ENCODE data around the gene BCL11B. TPM values are rescaled to one million over a fixed set of nuclear protein-coding genes. Genes with fewer than 3 reads are reported as not detected.

Gene BCL11B
- total RNA-seq, 2 experiments from 2014 or later: not detected

DNA sequence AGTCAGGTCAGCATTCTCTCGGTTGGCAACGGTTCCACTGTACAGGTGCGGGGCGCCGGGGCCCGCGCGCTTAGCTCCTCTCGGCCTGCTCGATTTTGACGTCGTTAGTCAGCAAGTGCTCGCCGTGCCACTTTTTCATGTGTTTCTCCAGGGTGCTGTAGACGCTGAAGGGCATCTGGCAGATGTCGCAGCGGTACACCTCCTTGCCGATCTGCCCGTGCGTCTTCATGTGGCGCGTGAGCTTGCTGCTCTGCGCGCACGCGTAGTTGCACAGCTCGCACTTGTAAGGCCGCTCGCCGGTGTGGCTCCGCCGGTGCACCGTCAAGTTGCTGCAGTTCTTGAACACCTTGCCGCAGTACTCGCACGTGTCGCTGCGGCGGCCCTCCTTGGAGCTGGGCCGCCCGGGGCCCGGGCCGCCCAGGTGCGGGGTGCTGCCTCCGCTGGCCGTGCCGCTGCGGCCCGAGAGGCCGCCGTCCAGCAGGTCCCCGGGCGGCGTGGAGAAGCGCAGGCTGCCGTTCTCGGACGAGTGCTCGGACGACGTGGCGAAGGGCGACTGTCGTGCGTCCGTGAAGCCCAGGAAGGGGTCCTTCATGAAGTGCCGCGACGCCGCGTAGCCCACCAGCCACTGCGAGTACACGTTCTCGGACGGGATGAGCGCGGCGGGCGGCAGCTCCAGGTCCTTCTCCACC is 97.8 kb downstream of the BCL11B start:
- no peak overlapping the region for H2AFZ ChIP-seq (ENCODE audit: low read length)
- POLR2A ChIA-PET: interaction anchor here (0.6 kb wide), 1 partner anchor 49 kb away, joined by 3 read pairs; no protein-coding TSS in a partner anchor
- no peaks in the 10 kb centered on the region for H3K36me3 ChIP-seq (ENCODE audit: insufficient read depth, low read length)
- H3K4me1 ChIP-seq (ENCODE audit: insufficient read depth, low read length, poor library complexity, severe bottlenecking): no peaks in the 10 kb centered on the region
- no peak for TF ChIP-seq EZH2phosphoT487 (IDR thresholded peaks at IDR 0.05; ENCODE audit: borderline replicate concordance, low read depth, low read length)
- TF ChIP-seq, protein P1, sequence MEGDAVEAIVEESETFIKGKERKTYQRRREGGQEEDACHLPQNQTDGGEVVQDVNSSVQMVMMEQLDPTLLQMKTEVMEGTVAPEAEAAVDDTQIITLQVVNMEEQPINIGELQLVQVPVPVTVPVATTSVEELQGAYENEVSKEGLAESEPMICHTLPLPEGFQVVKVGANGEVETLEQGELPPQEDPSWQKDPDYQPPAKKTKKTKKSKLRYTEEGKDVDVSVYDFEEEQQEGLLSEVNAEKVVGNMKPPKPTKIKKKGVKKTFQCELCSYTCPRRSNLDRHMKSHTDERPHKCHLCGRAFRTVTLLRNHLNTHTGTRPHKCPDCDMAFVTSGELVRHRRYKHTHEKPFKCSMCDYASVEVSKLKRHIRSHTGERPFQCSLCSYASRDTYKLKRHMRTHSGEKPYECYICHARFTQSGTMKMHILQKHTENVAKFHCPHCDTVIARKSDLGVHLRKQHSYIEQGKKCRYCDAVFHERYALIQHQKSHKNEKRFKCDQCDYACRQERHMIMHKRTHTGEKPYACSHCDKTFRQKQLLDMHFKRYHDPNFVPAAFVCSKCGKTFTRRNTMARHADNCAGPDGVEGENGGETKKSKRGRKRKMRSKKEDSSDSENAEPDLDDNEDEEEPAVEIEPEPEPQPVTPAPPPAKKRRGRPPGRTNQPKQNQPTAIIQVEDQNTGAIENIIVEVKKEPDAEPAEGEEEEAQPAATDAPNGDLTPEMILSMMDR (conservative IDR thresholded peaks at IDR 0.05; ENCODE audit: low read length): no peak
- intact Hi-C loops (cut with micrococcal nuclease; ENCODE audit: unreplicated experiment): no loop called here
- no peaks in the 10 kb centered on the region for H3K9me2 ChIP-seq (ENCODE audit: insufficient read depth, low read length)
- no peaks in the 10 kb centered on the region for H4K20me1 ChIP-seq (ENCODE audit: insufficient read depth, low read length)
- H3K9me3 ChIP-seq (ENCODE audit: low read length): no peaks in the 10 kb centered on the region
- H3K79me2 ChIP-seq (ENCODE audit: insufficient read depth, low read depth, low read length): no peaks in the 10 kb centered on the region
- DNase-seq (ENCODE audit: low spot score): no peak
- CTCF ChIA-PET (ENCODE audit: unreplicated experiment): no interaction called here
- H3K27ac ChIP-seq (ENCODE audit: low read depth, low read length, poor library complexity, severe bottlenecking): no peak overlapping the region
- no peak overlapping the region for H3K4me2 ChIP-seq (ENCODE audit: low read length)
- no TSS peak for BruUV-seq (replicated peaks)
- no peak overlapping the region for H3K4me3 ChIP-seq (ENCODE audit: low read depth, low read length, poor library complexity, severe bottlenecking)

DNA sequence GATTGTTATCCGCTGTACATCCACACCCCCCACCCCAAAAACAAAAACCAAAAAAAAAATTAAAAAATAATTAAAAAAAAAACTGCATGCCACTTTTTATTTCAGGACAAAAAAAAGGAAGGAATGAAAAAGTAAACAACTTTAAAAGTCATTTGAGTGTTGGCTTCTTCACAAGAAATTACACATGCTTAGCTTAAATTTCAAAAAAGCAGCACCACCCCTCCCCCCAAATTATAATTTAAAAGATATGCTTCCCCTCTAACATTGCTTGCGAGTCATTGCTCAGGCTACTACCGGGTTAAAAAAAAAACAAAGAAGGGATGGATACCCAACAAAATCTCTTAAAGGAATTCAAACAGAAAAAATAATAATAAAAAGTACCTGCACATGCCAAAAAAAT is 98.5 kb downstream of the BCL11B start:
- H3K4me1 ChIP-seq (ENCODE audit: insufficient read depth, low read length, poor library complexity, severe bottlenecking): no peaks in the 10 kb centered on the region
- H3K27ac ChIP-seq (ENCODE audit: low read depth, low read length, poor library complexity, severe bottlenecking): no peak overlapping the region
- ChIA-PET CTCF (ENCODE audit: unreplicated experiment) (no interaction called here), POLR2A (interaction anchor here (0.6 kb wide), 1 partner anchor 49 kb away, joined by 3 read pairs; no protein-coding TSS in a partner anchor)
- no peak overlapping the region for H3K4me3 ChIP-seq (ENCODE audit: low read depth, low read length, poor library complexity, severe bottlenecking)
- no peaks in the 10 kb centered on the region for H3K9me3 ChIP-seq (ENCODE audit: low read length)
- no peaks in the 10 kb centered on the region for H3K36me3 ChIP-seq (ENCODE audit: insufficient read depth, low read length)
- intact Hi-C loops (cut with micrococcal nuclease; ENCODE audit: unreplicated experiment): no loop called here
- no peaks in the 10 kb centered on the region for H3K9me2 ChIP-seq (ENCODE audit: insufficient read depth, low read length)
- no peaks in the 10 kb centered on the region for H3K79me2 ChIP-seq (ENCODE audit: insufficient read depth, low read depth, low read length)
- H2AFZ ChIP-seq (ENCODE audit: low read length): no peak overlapping the region
- H3K4me2 ChIP-seq (ENCODE audit: low read length): no peak overlapping the region
- H4K20me1 ChIP-seq (ENCODE audit: insufficient read depth, low read length): no peaks in the 10 kb centered on the region
- no TSS peak for BruUV-seq (replicated peaks)
- no peak for DNase-seq (ENCODE audit: low spot score)
- TF ChIP-seq, protein P1 (conservative IDR thresholded peaks at IDR 0.05; ENCODE audit: low read length): no peak
- no peak for TF ChIP-seq EZH2phosphoT487 (IDR thresholded peaks at IDR 0.05; ENCODE audit: borderline replicate concordance, low read depth, low read length)

DNA sequence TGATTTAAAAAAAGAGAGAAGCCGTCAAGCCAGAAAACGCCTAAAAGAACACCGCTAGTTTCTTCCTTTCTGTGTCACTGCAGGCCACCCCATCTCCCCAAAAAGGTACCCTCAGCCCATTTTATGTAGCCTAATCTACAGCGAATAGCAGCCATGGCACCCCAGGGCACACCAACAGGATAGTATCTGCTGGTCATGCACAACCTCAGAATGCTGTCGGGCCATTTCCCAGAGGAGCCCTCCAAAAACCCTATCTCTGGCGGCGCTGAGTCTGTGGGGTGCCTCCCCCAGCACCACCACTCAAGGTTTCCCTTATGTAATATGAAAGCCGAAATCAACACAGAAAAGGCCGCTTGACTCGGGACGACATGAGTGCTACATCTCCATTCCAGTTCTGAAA is 98.9 kb downstream of the BCL11B start:
- no TSS peak for BruUV-seq (replicated peaks)
- TF ChIP-seq, protein P1 (conservative IDR thresholded peaks at IDR 0.05; ENCODE audit: low read length): no peak
- no peak for TF ChIP-seq EZH2phosphoT487 (IDR thresholded peaks at IDR 0.05; ENCODE audit: borderline replicate concordance, low read depth, low read length)
- Histone ChIP-seq H2AFZ (ENCODE audit: low read length) (no peak overlapping the region), H3K79me2 (ENCODE audit: insufficient read depth, low read depth, low read length) (no peaks in the 10 kb centered on the region), H4K20me1 (ENCODE audit: insufficient read depth, low read length) (no peaks in the 10 kb centered on the region), H3K36me3 (ENCODE audit: insufficient read depth, low read length) (no peaks in the 10 kb centered on the region), H3K9me3 (ENCODE audit: low read length) (no peaks in the 10 kb centered on the region), H3K9me2 (ENCODE audit: insufficient read depth, low read length) (no peaks in the 10 kb centered on the region), H3K4me3 (ENCODE audit: low read depth, low read length, poor library complexity, severe bottlenecking) (no peak overlapping the region), H3K4me2 (ENCODE audit: low read length) (no peak overlapping the region), H3K4me1 (ENCODE audit: insufficient read depth, low read length, poor library complexity, severe bottlenecking) (no peaks in the 10 kb centered on the region), H3K27ac (ENCODE audit: low read depth, low read length, poor library complexity, severe bottlenecking) (no peak overlapping the region)
- no peak for DNase-seq (ENCODE audit: low spot score)
- CTCF ChIA-PET (ENCODE audit: unreplicated experiment): no interaction called here
- POLR2A ChIA-PET: interaction anchor here (0.6 kb wide), 2 partner anchors 50 to 1853 kb away, joined by 3 to 4 read pairs; no protein-coding TSS in a partner anchor
- intact Hi-C loops (cut with micrococcal nuclease; ENCODE audit: unreplicated experiment): no loop called here

Data from OCI-LY7 (cell line).